ENCODE measurements around the gene CRB2.

CRB2 gene

GRCh38 chr9:123368536-123369153 lies 12.6 kb downstream of the CRB2 start:
- Mint-ChIP-seq H3K4me3 (no peak overlapping the region), H3K36me3 (ENCODE audit: insufficient read depth) (peaks cover 4% of the 10 kb centered on the region), H3K9me3 (no peaks in the 10 kb centered on the region), H3K4me1 (ENCODE audit: low read depth in 2 of 2) (peaks cover 0 to 4% of the 10 kb centered on the region in 2 donors), H3K27ac (no peak overlapping the region), H3K27me3 (peaks cover 49 to 74% of the 10 kb centered on the region in 2 donors)
- DNase-seq, result no peak
- ATAC-seq (replicated peaks), result no peak

- Mint-ChIP-seq H3K36me3 (ENCODE audit: insufficient read depth) (peaks cover 4% of the 10 kb centered on the region), H3K27me3 (peaks cover 53 to 73% of the 10 kb centered on the region in 2 donors), H3K4me3 (no peak overlapping the region)
Measured at GRCh38 chr9:123369296-123369695, 13.3 kb downstream of the CRB2 start.

GRCh38 chr9:123370108-123370507 lies 14.1 kb downstream of the CRB2 start:
- H3K9me3 Mint-ChIP-seq, result no peaks in the 10 kb centered on the region
- peaks cover 0 to 6% of the 10 kb centered on the region in 2 donors for H3K4me1 Mint-ChIP-seq (ENCODE audit: low read depth in 2 of 2)
- H3K36me3 Mint-ChIP-seq (ENCODE audit: insufficient read depth), result peaks cover 4% of the 10 kb centered on the region
- DNase-seq (no peak), ATAC-seq (replicated peaks) (no peak)
- peaks cover 61 to 80% of the 10 kb centered on the region in 2 donors for H3K27me3 Mint-ChIP-seq
- no peak overlapping the region for H3K27ac Mint-ChIP-seq
- H3K4me3 Mint-ChIP-seq, result no peak overlapping the region

More at GRCh38 chr9:123369296-123369695, 13.3 kb downstream of the CRB2 start:
- no peaks in the 10 kb centered on the region for H3K9me3 Mint-ChIP-seq
- no peak overlapping the region for H3K27ac Mint-ChIP-seq
- ATAC-seq (replicated peaks) (no peak), DNase-seq (no peak)
- peaks cover 0 to 6% of the 10 kb centered on the region in 2 donors for H3K4me1 Mint-ChIP-seq (ENCODE audit: low read depth in 2 of 2)

- H3K4me1 Mint-ChIP-seq (ENCODE audit: low read depth in 2 of 2), result peaks cover 0 to 6% of the 10 kb centered on the region in 2 donors
- ATAC-seq (replicated peaks), result no peak
- peaks cover 4% of the 10 kb centered on the region for H3K36me3 Mint-ChIP-seq (ENCODE audit: insufficient read depth)
- H3K4me3 Mint-ChIP-seq, result no peak overlapping the region
- peaks cover 57 to 78% of the 10 kb centered on the region in 2 donors for H3K27me3 Mint-ChIP-seq
- H3K27ac Mint-ChIP-seq, result no peak overlapping the region
- no peak for DNase-seq
- H3K9me3 Mint-ChIP-seq, result no peaks in the 10 kb centered on the region
Measured at GRCh38 chr9:123370526-123371227, 14.7 kb downstream of the CRB2 start.

- no peaks in the 10 kb centered on the region for H3K9me3 Mint-ChIP-seq
Measured at GRCh38 chr9:123371228-123371584, 15.2 kb downstream of the CRB2 start.

GRCh38 chr9:123371805-123372590 lies 16.0 kb downstream of the CRB2 start:
- no peak for DNase-seq
- H3K4me1 Mint-ChIP-seq (ENCODE audit: low read depth in 2 of 2), result peaks cover 3 to 6% of the 10 kb centered on the region in 2 donors
- no peak overlapping the region for H3K27ac Mint-ChIP-seq
- ATAC-seq (replicated peaks), result no peak
- no peaks in the 10 kb centered on the region for H3K9me3 Mint-ChIP-seq
- peaks cover 4% of the 10 kb centered on the region for H3K36me3 Mint-ChIP-seq (ENCODE audit: insufficient read depth)
- H3K27me3 Mint-ChIP-seq, result peaks cover 57 to 78% of the 10 kb centered on the region in 2 donors
- peak overlapping the region; percentile 26 to 27 for H3K4me3 Mint-ChIP-seq

More at GRCh38 chr9:123371228-123371584, 15.2 kb downstream of the CRB2 start:
- no peak overlapping the region for H3K4me3 Mint-ChIP-seq
- DNase-seq (no peak), ATAC-seq (replicated peaks) (no peak)
- H3K27me3 Mint-ChIP-seq, result peaks cover 57 to 78% of the 10 kb centered on the region in 2 donors
- peaks cover 0 to 6% of the 10 kb centered on the region in 2 donors for H3K4me1 Mint-ChIP-seq (ENCODE audit: low read depth in 2 of 2)
- no peak overlapping the region for H3K27ac Mint-ChIP-seq
- peaks cover 4% of the 10 kb centered on the region for H3K36me3 Mint-ChIP-seq (ENCODE audit: insufficient read depth)

GRCh38 chr9:123372766-123373446 lies 16.9 kb downstream of the CRB2 start:
- no peak overlapping the region for H3K27ac Mint-ChIP-seq
- peaks cover 3 to 6% of the 10 kb centered on the region in 2 donors for H3K4me1 Mint-ChIP-seq (ENCODE audit: low read depth in 2 of 2)
- peaks cover 4% of the 10 kb centered on the region for H3K36me3 Mint-ChIP-seq (ENCODE audit: insufficient read depth)
- no peak for ATAC-seq (replicated peaks)
- no peaks in the 10 kb centered on the region for H3K9me3 Mint-ChIP-seq
- no peak for DNase-seq
- peak overlapping the region in 1 of 2 donors; percentile 26 for H3K4me3 Mint-ChIP-seq
- H3K27me3 Mint-ChIP-seq, result peaks cover 51 to 69% of the 10 kb centered on the region in 2 donors

- peaks cover 4% of the 10 kb centered on the region for H3K36me3 Mint-ChIP-seq (ENCODE audit: insufficient read depth)
- no peak for ATAC-seq (replicated peaks)
Measured at GRCh38 chr9:123373447-123373923, 17.5 kb downstream of the CRB2 start.

GRCh38 chr9:123373946-123374345 lies 17.9 kb downstream of the CRB2 start:
- Mint-ChIP-seq H3K27me3 (peaks cover 44 to 59% of the 10 kb centered on the region in 2 donors), H3K9me3 (no peaks in the 10 kb centered on the region), H3K4me1 (ENCODE audit: low read depth in 2 of 2) (peaks cover 3 to 7% of the 10 kb centered on the region in 2 donors), H3K4me3 (no peak overlapping the region), H3K36me3 (ENCODE audit: insufficient read depth) (peaks cover under 1% of the 10 kb centered on the region), H3K27ac (no peak overlapping the region)
- DNase-seq (no peak), ATAC-seq (replicated peaks) (no peak)

More at GRCh38 chr9:123373447-123373923, 17.5 kb downstream of the CRB2 start:
- Mint-ChIP-seq H3K9me3 (no peaks in the 10 kb centered on the region), H3K27ac (no peak overlapping the region), H3K4me3 (no peak overlapping the region), H3K27me3 (peaks cover 45 to 63% of the 10 kb centered on the region in 2 donors), H3K4me1 (ENCODE audit: low read depth in 2 of 2) (peaks cover 3 to 7% of the 10 kb centered on the region in 2 donors)
- no peak for DNase-seq

- H3K27ac Mint-ChIP-seq, result no peak overlapping the region
- no peak for ATAC-seq (replicated peaks)
Measured at GRCh38 chr9:123375469-123376132, 19.6 kb downstream of the CRB2 start.

GRCh38 chr9:123376218-123377071 lies 20.4 kb downstream of the CRB2 start:
- peak overlapping the region in 1 of 2 donors; percentile 70 for H3K27ac Mint-ChIP-seq
- no peaks in the 10 kb centered on the region for H3K9me3 Mint-ChIP-seq
- peaks cover 3 to 7% of the 10 kb centered on the region in 2 donors for H3K4me1 Mint-ChIP-seq (ENCODE audit: low read depth in 2 of 2)
- H3K4me3 Mint-ChIP-seq, result no peak overlapping the region
- peaks cover 28 to 36% of the 10 kb centered on the region in 2 donors for H3K27me3 Mint-ChIP-seq
- H3K36me3 Mint-ChIP-seq (ENCODE audit: insufficient read depth), result no peaks in the 10 kb centered on the region
- ATAC-seq (replicated peaks), result no peak
- DNase-seq, result no peak

More at GRCh38 chr9:123375469-123376132, 19.6 kb downstream of the CRB2 start:
- no peak for DNase-seq
- Mint-ChIP-seq H3K4me1 (ENCODE audit: low read depth in 2 of 2) (peaks cover 3 to 7% of the 10 kb centered on the region in 2 donors), H3K9me3 (no peaks in the 10 kb centered on the region), H3K36me3 (ENCODE audit: insufficient read depth) (no peaks in the 10 kb centered on the region), H3K27me3 (peaks cover 34 to 44% of the 10 kb centered on the region in 2 donors), H3K4me3 (no peak overlapping the region)
